Activated T-helper 2 cell treated with anti-CD3 and anti-CD28 coated beads, Interferon-gamma antibody, Interleukin-2, Interleukin-4, amounts not matched to agents 10 μg/mL and 5 μg/mL and 100 μg/mL, durations not matched to agents 14 hours and 24 hours and 36 hours (primary cell): ENCODE results near the gene IL1RAPL1. TPM values are rescaled to one million over a fixed set of nuclear protein-coding genes. Genes with fewer than 3 reads are reported as not detected.

Experiments
- DNase-seq: peaks from one replicate; pipeline ENCODE4 v3.0.0; 2021; ENCODE audit warnings: low spot score
- H3K27ac Mint-ChIP-seq: one replicate; pipeline ENCODE4 v1.8.0; 2021; ENCODE audit warnings: mixed read lengths
- H3K27me3 Mint-ChIP-seq: one replicate; pipeline ENCODE4 v1.8.0; 2021; ENCODE audit warnings: low read depth, mixed read lengths
- H3K36me3 Mint-ChIP-seq: one replicate; pipeline ENCODE4 v1.8.0; 2021; ENCODE audit warnings: low read depth, mixed read lengths
- H3K4me1 Mint-ChIP-seq: one replicate; pipeline ENCODE4 v1.8.0; 2021; ENCODE audit warnings: low read depth, mixed read lengths
- H3K4me3 Mint-ChIP-seq: one replicate; pipeline ENCODE4 v1.8.0; 2021; ENCODE audit warnings: low read depth, mild to moderate bottlenecking, moderate library complexity, mixed read lengths
- H3K9me3 Mint-ChIP-seq: one replicate; pipeline ENCODE4 v1.8.0; 2021; ENCODE audit warnings: mixed read lengths
- intact Hi-C: fragments of 100-400 bp; cut with micrococcal nuclease; formaldehyde crosslinking; loops from one replicate; pipeline ENCODE4 v1.15.1; 2023
- total RNA-seq: library from RNA; stranded (reverse); gene quantifications from 2 replicates; pipeline ENCODE4 v1.2.3, GENCODE V29; 2022

Gene IL1RAPL1
- total RNA-seq, 1 donor from 2014 or later: not detected

- H3K9me3 Mint-ChIP-seq: peaks cover 8% of the 10 kb centered on the region
- H3K4me3 Mint-ChIP-seq: no peak overlapping the region
- H3K27me3 Mint-ChIP-seq: no peaks in the 10 kb centered on the region
- intact Hi-C loops: no loop called here
- H3K27ac Mint-ChIP-seq: no peak overlapping the region
- no peaks in the 10 kb centered on the region for H3K36me3 Mint-ChIP-seq
- DNase-seq: no peak
- H3K4me1 Mint-ChIP-seq: no peaks in the 10 kb centered on the region
Observed at GRCh38 chrX:28946846-28947245, 359.6 kb downstream of the IL1RAPL1 start.

DNA sequence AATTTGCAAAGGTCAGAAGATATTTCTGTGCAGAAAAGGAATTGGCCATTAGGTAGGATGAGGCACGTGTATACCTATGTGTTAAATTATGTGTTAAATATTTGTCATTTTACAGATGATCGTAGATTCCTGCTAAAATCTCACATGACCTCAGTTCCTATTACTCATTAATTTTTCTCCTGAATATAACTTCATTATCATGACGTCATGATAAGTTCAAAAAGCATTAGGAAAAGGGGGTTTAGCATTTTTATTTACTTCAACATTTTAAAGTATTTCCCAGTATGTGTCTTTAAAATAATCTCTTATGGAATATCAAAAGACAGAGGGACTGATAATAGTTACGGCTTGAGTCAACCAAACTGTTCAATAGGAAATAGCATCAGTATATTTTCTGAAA lies 372.8 kb downstream of the IL1RAPL1 start:
- no peak for DNase-seq
- intact Hi-C loops: no loop called here
- Mint-ChIP-seq H3K27ac (no peak overlapping the region), H3K4me3 (no peak overlapping the region), H3K27me3 (no peaks in the 10 kb centered on the region), H3K36me3 (no peaks in the 10 kb centered on the region), H3K9me3 (peaks cover 5% of the 10 kb centered on the region), H3K4me1 (no peaks in the 10 kb centered on the region)

- Mint-ChIP-seq H3K9me3 (peaks cover under 1% of the 10 kb centered on the region), H3K27me3 (no peaks in the 10 kb centered on the region), H3K4me3 (no peak overlapping the region), H3K27ac (no peak overlapping the region), H3K36me3 (no peaks in the 10 kb centered on the region), H3K4me1 (no peaks in the 10 kb centered on the region)
- no peak for DNase-seq
- intact Hi-C loops: no loop called here
Observed at GRCh38 chrX:28966331-28966730, 379.1 kb downstream of the IL1RAPL1 start.

DNA sequence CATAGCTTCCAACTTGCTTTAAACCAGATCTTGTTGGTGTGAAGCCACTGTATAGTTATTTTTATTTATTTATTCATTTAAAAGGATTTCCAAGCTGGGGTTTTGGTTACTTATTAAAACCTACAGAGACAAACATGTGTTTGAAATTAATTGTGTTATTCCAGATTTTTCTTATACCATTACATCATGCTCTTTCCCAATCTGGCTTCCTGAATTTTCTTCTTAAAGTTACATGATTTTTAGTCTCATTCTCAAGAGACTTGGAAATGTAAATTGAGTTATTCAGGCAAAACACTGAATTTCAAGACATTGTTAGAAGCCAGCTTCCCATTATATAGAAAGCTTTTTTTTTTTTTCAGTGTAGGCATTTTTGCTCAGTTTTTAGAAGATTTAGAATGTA lies 381.9 kb downstream of the IL1RAPL1 start:
- no peak for DNase-seq
- no peaks in the 10 kb centered on the region for H3K36me3 Mint-ChIP-seq
- no peak overlapping the region for H3K27ac Mint-ChIP-seq
- intact Hi-C loops: no loop called here
- no peaks in the 10 kb centered on the region for H3K4me1 Mint-ChIP-seq
- H3K4me3 Mint-ChIP-seq: no peak overlapping the region
- no peaks in the 10 kb centered on the region for H3K27me3 Mint-ChIP-seq
- H3K9me3 Mint-ChIP-seq: peaks cover 7% of the 10 kb centered on the region

DNA sequence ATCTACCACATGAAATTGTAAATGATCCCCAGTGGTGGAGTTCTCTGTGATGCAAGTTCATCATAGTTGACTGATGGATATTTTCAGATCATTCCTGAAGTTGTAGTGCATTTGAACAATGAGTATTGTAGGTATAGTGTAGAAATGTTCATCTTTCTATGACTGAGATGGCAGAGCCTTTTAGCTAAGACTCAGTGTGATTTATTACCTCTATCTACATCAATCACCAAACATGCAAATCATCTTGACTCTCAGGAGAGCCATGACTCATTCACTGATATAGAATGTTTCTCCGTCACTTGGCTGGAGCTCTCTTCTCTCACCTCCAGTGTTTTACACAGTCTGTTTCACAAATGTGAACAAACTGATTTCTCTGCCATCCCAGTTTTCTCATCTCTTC lies 392.6 kb downstream of the IL1RAPL1 start:
- Mint-ChIP-seq H3K27me3 (no peaks in the 10 kb centered on the region), H3K27ac (no peak overlapping the region), H3K36me3 (no peaks in the 10 kb centered on the region), H3K9me3 (peaks cover 13% of the 10 kb centered on the region), H3K4me1 (no peaks in the 10 kb centered on the region), H3K4me3 (no peak overlapping the region)
- DNase-seq: no peak
- intact Hi-C loops: no loop called here

GRCh38 chrX:28981952-28982351 lies 394.7 kb downstream of the IL1RAPL1 start:
- Mint-ChIP-seq H3K4me1 (no peaks in the 10 kb centered on the region), H3K36me3 (no peaks in the 10 kb centered on the region), H3K27me3 (no peaks in the 10 kb centered on the region), H3K27ac (no peak overlapping the region), H3K4me3 (no peak overlapping the region), H3K9me3 (peaks cover 13% of the 10 kb centered on the region)
- intact Hi-C loops: no loop called here
- DNase-seq: no peak

DNA sequence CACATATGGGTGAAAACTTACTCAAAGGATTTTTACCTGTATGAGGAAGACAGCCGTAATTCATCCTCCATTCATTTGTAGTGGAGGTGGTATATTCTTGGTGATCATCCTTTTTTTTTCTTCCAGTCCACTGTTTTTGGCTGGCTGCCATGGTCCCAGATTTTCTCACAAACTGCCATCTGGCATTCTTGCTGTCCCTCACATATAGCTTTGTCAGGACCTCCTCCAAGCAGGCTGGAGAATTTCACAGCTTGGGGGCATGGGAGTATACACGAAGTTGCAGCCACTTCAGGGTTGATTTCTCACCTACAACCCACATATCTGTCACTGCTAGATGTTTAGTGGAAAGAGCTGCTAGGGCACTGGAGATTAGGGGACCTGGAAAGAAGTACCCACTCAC lies 401.0 kb downstream of the IL1RAPL1 start:
- no peak overlapping the region for H3K27ac Mint-ChIP-seq
- DNase-seq: no peak
- no peaks in the 10 kb centered on the region for H3K4me1 Mint-ChIP-seq
- H3K9me3 Mint-ChIP-seq: no peaks in the 10 kb centered on the region
- no peak overlapping the region for H3K4me3 Mint-ChIP-seq
- no peaks in the 10 kb centered on the region for H3K27me3 Mint-ChIP-seq
- intact Hi-C loops: no loop called here
- H3K36me3 Mint-ChIP-seq: no peaks in the 10 kb centered on the region

DNA sequence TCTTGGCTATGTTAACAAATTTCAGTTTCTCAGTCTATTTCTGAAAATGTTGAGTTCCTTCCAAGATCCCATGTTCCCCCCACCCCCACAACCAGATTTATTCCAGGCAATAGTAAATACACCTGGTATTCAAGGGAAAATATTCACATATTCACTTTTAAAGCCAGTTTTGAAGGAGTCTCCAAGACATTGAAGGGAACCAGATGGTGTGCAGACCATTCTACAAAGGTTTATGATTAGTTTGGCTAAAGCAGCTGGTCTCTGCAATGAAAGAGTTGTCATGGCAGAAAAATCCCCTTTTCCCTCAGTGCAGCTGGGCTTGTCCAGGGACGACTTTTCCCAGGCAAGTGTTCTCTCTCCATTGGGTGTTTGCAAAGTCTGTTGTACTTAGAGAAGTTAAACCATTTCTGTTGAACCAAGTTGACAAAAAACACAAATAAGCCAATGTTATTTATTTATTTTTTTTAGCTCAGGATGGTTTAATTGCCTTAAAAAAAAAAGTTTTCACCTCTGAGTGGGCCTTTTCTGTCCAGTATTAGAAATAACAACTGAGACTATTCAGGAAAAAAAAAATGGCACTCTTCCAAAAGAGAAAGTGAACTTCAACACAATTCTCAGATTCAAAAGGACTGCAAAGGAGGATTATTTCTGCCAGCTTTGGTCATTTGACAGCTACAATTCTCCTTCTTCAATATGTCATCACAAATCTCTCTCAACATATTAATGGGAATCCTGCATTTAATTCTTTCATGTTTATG lies 410.6 kb downstream of the IL1RAPL1 start:
- Mint-ChIP-seq H3K4me3 (no peak overlapping the region), H3K27ac (no peak overlapping the region)
- intact Hi-C loops: no loop called here

GRCh38 chrX:28998609-28999135 lies 411.4 kb downstream of the IL1RAPL1 start:
- intact Hi-C loops: no loop called here
- H3K36me3 Mint-ChIP-seq: no peaks in the 10 kb centered on the region
- H3K27me3 Mint-ChIP-seq: no peaks in the 10 kb centered on the region
- no peak overlapping the region for H3K4me3 Mint-ChIP-seq
- H3K4me1 Mint-ChIP-seq: no peaks in the 10 kb centered on the region
- H3K9me3 Mint-ChIP-seq: peaks cover 10% of the 10 kb centered on the region
- DNase-seq: no peak
- H3K27ac Mint-ChIP-seq: no peak overlapping the region

More for the DNA sequence above, 410.6 kb downstream of the IL1RAPL1 start:
- no peak for DNase-seq
- H3K4me1 Mint-ChIP-seq: no peaks in the 10 kb centered on the region
- H3K9me3 Mint-ChIP-seq: peaks cover 6% of the 10 kb centered on the region
- H3K27me3 Mint-ChIP-seq: no peaks in the 10 kb centered on the region
- no peaks in the 10 kb centered on the region for H3K36me3 Mint-ChIP-seq

DNA sequence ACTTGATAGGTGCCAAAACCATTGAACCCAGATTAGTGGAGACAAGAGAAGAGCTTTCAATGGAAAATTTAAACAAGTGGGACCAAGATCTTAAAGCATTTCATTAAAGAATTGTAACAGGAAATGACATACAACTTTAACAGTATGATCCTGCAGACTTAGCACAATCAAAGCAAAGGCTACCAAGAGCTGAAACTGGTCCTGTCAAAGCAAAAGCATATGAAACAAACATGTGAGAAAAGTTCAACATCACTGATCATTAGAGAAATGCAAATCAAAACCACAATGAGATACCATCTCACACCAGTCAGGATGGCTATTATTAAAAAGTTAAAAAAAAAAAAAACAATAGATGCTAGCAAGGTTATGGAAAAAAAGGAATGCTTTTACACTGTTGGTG lies 425.6 kb downstream of the IL1RAPL1 start:
- Mint-ChIP-seq H3K9me3 (peaks cover 10% of the 10 kb centered on the region), H3K36me3 (no peaks in the 10 kb centered on the region), H3K4me1 (no peaks in the 10 kb centered on the region), H3K4me3 (no peak overlapping the region), H3K27ac (no peak overlapping the region), H3K27me3 (no peaks in the 10 kb centered on the region)
- DNase-seq: no peak
- intact Hi-C loops: no loop called here

- Mint-ChIP-seq H3K4me3 (no peak overlapping the region), H3K4me1 (no peaks in the 10 kb centered on the region), H3K27me3 (no peaks in the 10 kb centered on the region), H3K9me3 (peaks cover 19% of the 10 kb centered on the region), H3K36me3 (no peaks in the 10 kb centered on the region), H3K27ac (no peak overlapping the region)
- DNase-seq: no peak
- intact Hi-C loops: no loop called here
Observed at GRCh38 chrX:29023207-29023606, 436.0 kb downstream of the IL1RAPL1 start.

- H3K9me3 Mint-ChIP-seq: peaks cover 13% of the 10 kb centered on the region
- DNase-seq: no peak
- no peaks in the 10 kb centered on the region for H3K4me1 Mint-ChIP-seq
- no peaks in the 10 kb centered on the region for H3K36me3 Mint-ChIP-seq
- H3K27me3 Mint-ChIP-seq: no peaks in the 10 kb centered on the region
- no peak overlapping the region for H3K27ac Mint-ChIP-seq
- no peak overlapping the region for H3K4me3 Mint-ChIP-seq
- intact Hi-C loops: no loop called here
Observed at GRCh38 chrX:29024871-29025270, 437.6 kb downstream of the IL1RAPL1 start.

DNA sequence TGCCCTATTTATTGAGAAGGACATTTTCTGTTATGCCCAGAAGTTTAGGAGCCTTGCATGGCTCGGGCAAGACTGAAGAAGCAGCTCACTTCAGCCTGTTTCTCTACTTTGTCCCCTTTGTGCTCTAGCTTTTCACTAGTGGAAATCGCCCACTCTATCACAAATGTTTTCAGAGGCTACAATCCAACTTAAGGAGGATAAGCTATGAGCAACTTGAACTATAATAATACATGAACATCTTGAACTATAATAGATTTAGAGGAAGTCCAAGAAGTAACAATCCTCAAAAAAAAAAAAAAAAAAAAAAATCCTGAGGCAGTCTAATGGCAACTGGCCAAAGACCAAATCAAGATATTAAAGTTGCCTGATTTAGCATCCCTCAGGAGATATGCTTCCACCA lies 452.3 kb downstream of the IL1RAPL1 start:
- intact Hi-C loops: no loop called here
- Mint-ChIP-seq H3K36me3 (no peaks in the 10 kb centered on the region), H3K9me3 (no peaks in the 10 kb centered on the region), H3K27ac (no peak overlapping the region), H3K4me1 (no peaks in the 10 kb centered on the region), H3K27me3 (no peaks in the 10 kb centered on the region), H3K4me3 (no peak overlapping the region)
- no peak for DNase-seq
